HG03103 (cell line): Measurements from ENCODE around the gene DNAH10.

Experiments used
- ATAC-seq: cut with Tn5 transposase; IDR thresholded peaks from one replicate; pipeline ENCODE4 v1.9.1; 2021; ENCODE audit warnings: low read depth; ENCODE audit not compliant: unreplicated experiment

The DNAH10 gene

GRCh38 chr12:123924539-123924938 lies 162.4 kb downstream of the DNAH10 start:
- no peak for ATAC-seq

DNA sequence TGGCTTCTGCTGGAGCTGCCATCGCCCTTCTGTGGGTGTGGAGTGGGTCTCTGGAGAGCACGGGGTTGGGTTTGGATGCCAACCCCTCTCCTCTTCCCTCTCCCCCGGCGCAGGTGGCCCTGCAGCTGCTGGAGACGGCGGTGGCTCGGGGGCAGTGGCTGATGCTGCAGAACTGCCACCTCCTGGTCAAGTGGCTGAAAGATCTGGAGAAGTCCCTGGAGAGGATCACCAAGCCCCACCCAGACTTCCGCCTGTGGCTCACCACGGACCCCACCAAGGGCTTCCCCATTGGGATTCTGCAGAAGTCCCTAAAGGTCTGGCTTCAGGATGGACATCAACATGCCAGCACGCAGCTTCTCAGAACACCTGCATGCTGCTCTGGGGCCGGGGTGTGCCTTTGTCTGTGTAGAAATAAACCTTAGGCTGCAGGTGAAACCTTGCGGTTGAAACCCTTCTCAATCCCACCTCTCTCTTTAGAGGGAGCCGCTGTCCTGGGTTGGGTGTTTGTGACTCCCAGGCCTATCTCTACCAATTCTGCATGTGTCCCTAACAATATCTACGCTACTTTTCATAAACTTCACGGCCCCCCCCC lies 166.3 kb downstream of the DNAH10 start:
- no peak for ATAC-seq

GRCh38 chr12:123928897-123929296 lies 166.8 kb downstream of the DNAH10 start:
- ATAC-seq: no peak

DNA sequence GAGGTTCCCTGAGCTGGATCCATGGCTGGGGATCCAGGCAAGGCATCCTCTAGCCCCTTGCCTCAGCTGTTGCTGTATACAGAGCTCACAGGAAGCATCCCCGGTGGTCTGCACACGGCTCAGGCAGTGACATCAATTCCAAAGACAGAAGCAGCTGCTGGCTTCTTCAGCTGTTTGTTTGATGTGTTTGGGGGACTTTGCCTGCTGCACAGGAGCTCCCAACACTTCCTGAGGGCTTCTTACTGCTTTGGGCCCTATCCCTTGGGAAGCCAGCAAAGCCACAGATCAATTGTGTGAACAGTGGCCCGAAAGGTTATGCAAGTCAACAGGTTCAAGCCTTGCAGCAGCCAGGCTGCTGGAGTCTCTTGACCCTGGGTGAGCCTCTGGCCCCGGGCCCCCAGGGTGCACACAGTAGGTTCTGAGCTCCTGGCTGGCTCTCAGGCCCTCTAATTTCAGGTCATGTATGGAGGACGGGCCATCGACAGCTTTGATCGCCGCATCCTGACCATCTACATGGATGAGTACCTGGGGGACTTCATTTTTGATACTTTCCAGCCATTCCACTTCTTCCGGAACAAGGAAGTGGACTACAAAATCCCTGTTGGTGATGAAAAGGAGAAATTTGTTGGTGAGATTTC lies 168.0 kb downstream of the DNAH10 start:
- ATAC-seq: no peak

- ATAC-seq: no peak
Measured at GRCh38 chr12:123931686-123932321, 169.7 kb downstream of the DNAH10 start.

DNA sequence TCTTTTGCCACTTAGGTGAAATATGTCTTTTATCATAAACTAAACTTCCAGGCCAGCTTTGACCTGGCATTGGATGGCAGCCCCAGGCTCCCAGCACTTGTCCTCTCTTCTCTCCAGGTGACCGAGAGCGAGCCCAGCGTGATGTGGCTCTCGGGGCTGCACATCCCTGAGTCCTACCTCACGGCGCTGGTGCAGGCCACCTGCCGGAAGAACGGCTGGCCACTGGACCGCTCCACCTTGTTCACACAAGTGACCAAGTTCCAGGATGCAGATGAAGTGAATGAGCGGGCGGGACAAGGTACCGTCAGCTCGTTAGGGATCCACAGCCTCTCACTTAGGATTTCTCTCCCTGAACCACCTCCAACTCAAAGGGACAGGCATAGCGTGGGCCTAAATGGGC lies 171.1 kb downstream of the DNAH10 start:
- no peak for ATAC-seq

DNA sequence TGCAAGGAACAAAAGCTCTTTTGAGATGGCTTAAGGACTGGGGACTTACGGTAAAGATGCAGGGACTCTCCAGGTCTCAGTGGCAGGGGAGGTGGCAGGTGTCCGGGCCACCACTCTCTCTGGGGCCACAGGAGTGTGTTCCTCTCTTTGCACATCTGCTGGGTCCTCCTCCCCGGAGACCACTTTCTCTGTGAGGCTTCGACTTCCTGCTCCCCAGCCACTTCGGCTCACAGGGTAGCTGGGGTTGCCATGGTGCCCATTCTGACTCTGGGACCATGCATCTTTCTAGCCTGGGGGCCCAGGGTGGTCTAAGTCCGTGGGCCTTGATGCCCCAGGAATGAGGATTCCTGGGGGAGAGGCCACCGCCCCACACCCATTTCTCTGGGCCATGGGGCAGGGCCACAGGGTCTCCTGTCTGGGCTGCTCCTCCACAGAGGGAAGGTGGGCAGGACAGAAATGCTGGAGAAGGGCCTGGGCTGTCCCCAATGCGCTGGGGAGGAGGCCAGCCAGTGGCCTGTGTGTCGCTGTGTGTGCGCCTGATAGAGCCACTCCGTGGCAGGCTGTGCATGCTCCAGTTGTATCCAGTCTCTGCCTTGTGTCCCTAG lies 172.0 kb downstream of the DNAH10 start:
- no peak for ATAC-seq

- no peak for ATAC-seq
Measured at GRCh38 chr12:123934829-123935228, 172.7 kb downstream of the DNAH10 start.

DNA sequence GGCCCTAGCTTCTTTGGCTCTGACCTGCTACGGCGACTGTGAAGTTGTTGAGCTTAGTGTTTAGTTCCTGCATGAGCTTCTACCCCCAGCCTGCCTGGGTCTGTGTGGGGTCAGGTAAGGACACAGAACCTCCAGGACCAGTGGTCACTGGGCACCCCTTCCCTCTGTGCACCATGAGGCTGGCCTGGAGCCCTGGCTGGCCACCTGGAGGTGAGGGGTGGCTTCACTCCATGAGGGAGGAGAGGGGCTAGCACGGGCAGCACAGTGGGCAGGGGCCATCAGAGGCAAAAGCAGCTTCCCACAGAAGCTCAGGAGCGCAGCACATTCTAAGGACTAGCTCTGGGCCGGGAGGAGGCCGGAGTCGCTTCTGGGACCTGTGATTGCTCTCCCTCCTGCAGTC lies 173.9 kb downstream of the DNAH10 start:
- no peak for ATAC-seq

- no peak for ATAC-seq
Measured at GRCh38 chr12:123936471-123936870, 174.4 kb downstream of the DNAH10 start.

GRCh38 chr12:123936956-123937706 lies 175.0 kb downstream of the DNAH10 start:
- no peak for ATAC-seq

DNA sequence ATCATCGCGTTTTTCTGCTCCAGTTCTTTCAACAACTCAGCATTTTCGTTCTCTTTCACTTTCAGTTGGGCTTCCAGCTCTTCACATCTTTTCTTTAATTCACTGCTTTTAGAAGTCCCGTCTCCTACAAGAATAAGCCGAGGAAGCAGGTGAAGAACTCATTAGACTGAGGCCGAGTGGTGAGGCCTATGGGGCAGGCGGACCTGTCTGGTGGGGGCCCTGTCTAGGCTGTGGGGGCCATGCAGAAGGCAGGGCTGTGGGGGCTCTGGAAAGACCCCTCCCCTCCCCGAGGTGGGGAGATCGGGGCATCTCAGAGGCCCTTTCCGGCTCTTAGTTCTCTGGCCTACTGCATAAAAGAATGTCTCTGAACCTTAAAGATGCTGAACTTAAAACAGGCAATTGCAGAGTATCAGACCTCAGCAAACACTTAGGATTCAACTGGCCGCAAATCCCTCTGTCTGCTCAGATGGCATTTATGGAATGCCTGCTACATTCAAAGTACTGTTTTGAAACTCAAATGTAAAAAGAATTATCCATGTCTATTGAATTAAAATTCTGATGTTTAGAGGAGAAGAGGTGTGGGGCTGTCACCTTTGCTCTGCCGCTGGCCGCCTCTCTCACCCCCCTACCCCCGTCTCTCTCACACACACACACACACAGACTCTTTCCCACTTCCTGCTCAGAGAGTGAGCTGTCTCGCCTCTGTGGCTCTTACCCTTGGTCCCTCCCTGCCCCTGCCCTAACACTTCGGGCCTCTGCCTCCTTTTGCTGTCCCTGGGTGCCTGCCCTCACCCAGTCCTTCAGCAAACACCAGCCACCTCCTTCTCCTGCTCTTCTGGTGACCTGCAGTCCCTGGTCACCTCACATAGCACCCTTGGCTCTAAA lies 175.8 kb downstream of the DNAH10 start:
- ATAC-seq: no peak

DNA sequence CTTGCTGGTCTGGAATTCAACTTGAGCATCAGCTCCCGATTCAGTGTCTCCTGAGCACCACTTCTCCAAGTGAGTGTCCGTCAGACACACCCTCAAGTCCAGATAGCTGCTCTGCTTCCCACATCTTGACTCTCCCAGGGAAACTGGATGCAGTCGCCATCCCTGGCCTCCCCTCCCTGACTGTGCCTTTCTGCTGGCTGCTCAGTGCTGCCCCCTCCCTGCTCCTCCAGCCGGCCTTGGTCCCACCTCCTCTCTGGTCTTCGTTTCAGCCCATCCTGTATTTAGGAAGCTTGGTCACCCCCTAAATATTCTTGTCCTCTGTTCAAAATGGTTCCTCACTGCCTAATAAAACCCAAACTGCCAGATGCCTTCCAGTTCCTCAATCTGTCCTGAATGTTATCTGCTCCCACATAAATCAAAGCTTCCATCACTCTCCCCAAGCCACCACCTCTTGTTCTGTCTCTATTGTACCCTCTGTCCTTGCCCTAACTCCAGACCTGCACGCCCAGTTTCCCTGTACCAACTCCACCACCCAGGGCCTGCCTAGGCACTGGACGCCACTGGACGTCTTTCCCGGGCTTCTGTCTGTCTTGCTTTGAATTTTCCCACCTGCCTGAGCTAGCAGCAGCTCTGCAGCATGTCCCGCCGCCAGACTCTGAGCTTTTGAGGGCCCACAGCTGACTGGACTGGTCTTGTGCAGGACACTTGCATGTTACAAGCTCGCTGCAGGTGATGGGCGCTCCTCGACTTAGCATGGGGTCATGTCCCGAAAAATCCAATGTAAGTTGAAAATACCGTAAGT lies 176.8 kb downstream of the DNAH10 start:
- ATAC-seq: no peak

DNA sequence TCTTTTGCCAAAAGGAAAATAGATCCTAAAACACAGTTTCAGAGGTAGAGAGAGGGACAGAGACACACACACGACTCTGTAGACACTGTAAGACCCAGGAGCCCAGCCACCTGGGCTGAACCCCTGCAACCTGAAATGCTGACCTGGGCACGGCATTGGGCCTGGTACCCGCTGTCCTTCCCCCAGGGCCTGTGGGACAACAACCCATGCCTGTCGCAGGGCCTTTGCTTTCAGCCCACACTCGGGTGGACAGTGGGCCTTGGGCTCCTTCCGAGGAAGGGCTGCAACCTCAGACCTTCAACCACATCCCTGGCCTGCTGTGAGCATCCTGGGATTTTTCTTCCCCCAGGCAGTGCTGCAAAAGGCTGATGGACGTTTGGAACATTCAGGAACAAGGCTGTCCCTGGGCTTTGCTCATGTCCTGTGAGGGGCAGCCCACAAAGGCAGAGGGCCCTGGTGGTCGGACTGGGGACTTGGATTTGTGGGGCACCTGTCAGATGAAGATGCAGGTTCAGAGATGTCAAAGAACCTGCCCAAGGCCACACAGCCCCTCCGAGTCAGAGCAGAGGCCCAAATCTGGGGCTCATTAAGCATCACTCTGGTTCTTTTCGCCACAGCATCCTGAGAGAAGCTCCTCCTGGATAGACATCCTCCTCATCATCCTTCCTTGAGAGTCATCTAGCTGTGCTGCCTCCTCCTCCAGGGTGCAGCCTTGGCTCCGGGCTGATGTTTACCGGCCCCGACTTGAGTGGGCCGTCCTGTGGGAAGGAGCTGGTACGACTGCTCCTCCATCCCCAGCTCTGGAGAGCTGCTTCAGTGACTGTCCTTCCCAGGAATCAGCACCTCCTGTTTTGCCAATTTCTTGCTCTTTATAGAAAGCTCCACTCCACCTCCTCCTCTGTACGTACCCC lies 177.9 kb downstream of the DNAH10 start:
- no peak for ATAC-seq

DNA sequence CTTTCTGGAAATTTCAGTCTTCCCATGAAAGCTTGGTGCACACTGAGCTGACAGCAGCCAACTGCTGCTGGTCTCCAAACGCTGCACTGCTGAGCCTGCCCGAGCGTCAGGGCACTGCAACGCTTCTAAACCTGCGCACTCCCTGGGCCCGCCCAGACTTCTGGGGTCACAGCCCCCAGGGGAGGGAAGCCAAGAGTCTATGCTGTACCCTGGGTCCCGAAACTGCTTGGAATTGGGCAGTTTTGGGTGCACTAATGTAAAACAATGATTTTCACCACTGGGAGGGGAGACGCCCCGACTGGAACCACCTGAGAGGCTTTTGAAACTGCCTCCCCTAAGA lies 178.5 kb downstream of the DNAH10 start:
- ATAC-seq: no peak

GRCh38 chr12:123941000-123941399 lies 178.9 kb downstream of the DNAH10 start:
- ATAC-seq: no peak

DNA sequence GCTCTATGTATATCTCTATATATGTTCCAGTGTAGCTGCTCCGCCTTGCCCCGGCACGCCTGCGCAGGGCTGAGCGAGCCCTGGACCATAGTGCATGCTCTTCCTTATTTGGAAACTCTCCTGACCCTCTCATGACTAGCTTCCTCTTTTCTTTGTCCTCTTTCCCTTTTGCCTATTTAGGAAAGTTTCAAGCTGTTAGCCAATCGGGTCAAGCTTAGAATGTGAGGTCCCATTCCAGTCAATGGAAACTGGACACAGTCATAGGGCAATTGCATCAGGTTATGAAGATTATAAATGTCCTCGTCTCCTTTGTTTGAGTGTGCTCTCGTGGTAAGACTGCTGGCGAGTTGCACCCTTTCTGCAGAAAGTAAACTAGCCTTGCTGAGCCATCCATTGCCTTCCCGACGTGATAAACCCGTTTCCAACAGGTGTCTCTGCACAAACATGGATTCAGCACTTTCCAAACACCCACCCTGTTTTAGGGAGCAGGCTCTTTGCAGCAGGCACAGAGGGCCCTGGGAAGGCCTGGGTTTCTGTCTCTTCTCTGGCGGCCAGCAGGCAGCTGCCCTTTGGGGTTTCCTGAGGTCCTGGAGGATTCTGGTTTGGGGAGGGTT lies 179.6 kb downstream of the DNAH10 start:
- no peak for ATAC-seq

- ATAC-seq: no peak
Measured at GRCh38 chr12:123942238-123942653, 180.1 kb downstream of the DNAH10 start.
